Hepatocyte (in vitro differentiated cells): Measurements from ENCODE around the gene MTCH1.

Source experiments
- CTCF ChIP-seq: fragments of 200-600 bp; sonication (generic); IDR thresholded peaks from 2 replicates; pipeline ENCODE4 v1.5.1; 2016; ENCODE audit warnings: antibody characterized with exemption, mild to moderate bottlenecking; ENCODE audit not compliant: poor library complexity
- EZH2 ChIP-seq: fragments of 200-600 bp; sonication (generic); IDR thresholded peaks from 2 replicates; pipeline ENCODE4 v1.6.1; 2016; ENCODE audit warnings: antibody characterized with exemption, mild to moderate bottlenecking, borderline replicate concordance
- EZH2phosphoT487 ChIP-seq: fragments of 200-600 bp; sonication (generic); IDR thresholded peaks from one replicate; pipeline ENCODE4 v1.6.1; 2018; ENCODE audit warnings: antibody characterized with exemption, mild to moderate bottlenecking, low read depth, moderate library complexity; ENCODE audit not compliant: unreplicated experiment, severe bottlenecking

- no peak for TF ChIP-seq EZH2
- no peak for TF ChIP-seq CTCF
- no peak for TF ChIP-seq EZH2phosphoT487
Observed at GRCh38 chr6:37020812-37021211, 34.8 kb upstream of the MTCH1 start.
